Upper lobe of left lung (tissue), 6 donors: ENCODE measurements around the gene SCN4B. TPM values are rescaled to one million over a fixed set of nuclear protein-coding genes. Genes with fewer than 3 reads are reported as not detected.
A peak's percentile ranks its signal among the peaks of the same experiment; 100 is the strongest.

Experiments
- ATAC-seq, 2 donors: fragments of 200-7000 bp; cut with Tn5 transposase; one replicate each; pipeline ENCODE4 v1.9.1; 2022; ENCODE audit warnings: mild to moderate bottlenecking in 2 of 2, moderate library complexity in 2 of 2; ENCODE audit not compliant: low FRiP score in 2 of 2
- DNase-seq, 2 donors: peaks; one replicate each; pipeline ENCODE4 v3.0.0-alpha.2; 2019 to 2020
- H3K27ac ChIP-seq, 4 donors: fragments of 200-600 bp; sonication (generic); one replicate each; pipeline ENCODE4 v1.5.1; 2016 to 2019
- H3K27me3 ChIP-seq, 4 donors: fragments of 200-600 bp; sonication (generic); one replicate each; pipeline ENCODE4 v1.5.1; 2017 to 2019
- H3K36me3 ChIP-seq, 4 donors: fragments of 200-600 bp; sonication (generic); one replicate each; pipeline ENCODE4 v1.5.1; 2016 to 2019
- H3K4me1 ChIP-seq, 4 donors: fragments of 200-600 bp; sonication (generic); one replicate each; pipeline ENCODE4 v1.5.1; 2018 to 2019
- H3K4me3 ChIP-seq, 4 donors: fragments of 200-600 bp; sonication (generic); one replicate each; pipeline ENCODE4 v1.5.1; 2017 to 2019; ENCODE audit warnings: mild to moderate bottlenecking in 2 of 4, moderate library complexity in 1 of 4
- H3K9me3 ChIP-seq, 4 donors: fragments of 200-600 bp; sonication (generic); one replicate each; pipeline ENCODE4 v1.5.1; 2018 to 2019
- EP300 ChIP-seq, 4 donors: sonication (generic); formaldehyde crosslinking; IDR thresholded peaks; one replicate each; pipeline ENCODE4 v1.5.1; 2017; ENCODE audit warnings: antibody characterized with exemption in 4 of 4, control low read depth in 2 of 4
- POLR2A ChIP-seq, 4 donors: fragments of 450-650 bp; IDR thresholded peaks; one replicate each; pipeline ENCODE4 v1.5.1; 2016 to 2017; ENCODE audit warnings: antibody characterized with exemption in 4 of 4, mild to moderate bottlenecking in 2 of 4
- POLR2AphosphoS5 ChIP-seq, 2 donors: sonication (generic); formaldehyde crosslinking; IDR thresholded peaks; one replicate each; pipeline ENCODE4 v1.5.1; 2017; ENCODE audit warnings: antibody characterized with exemption in 2 of 2
- WGBS, 2 donors: methylation state at CpG; one replicate each; pipeline ENCODE4 v1.1.5; 2017 to 2018; 5-methylcytosine and 5-hydroxymethylcytosine counted together
- total RNA-seq, 6 donors: library from RNA; depleted of rRNA in 4 of 6; stranded (reverse); fragments of >200 nt in 4 of 6; gene quantifications; one replicate each; pipeline versions ENCODE4 v1.1.0 to v1.2.1, GENCODE V29; 2016 to 2021
- TF ChIP-seq, protein P1 (sequence below), 6 experiments: fragments of 450-650 bp in 4 of 6; fragments of 200-600 bp in 2 of 6; sonication (generic) in 2 of 6; IDR thresholded peaks; one replicate each; pipeline ENCODE4 v1.5.1; 2016 to 2019; ENCODE audit warnings: antibody characterized with exemption in 6 of 6
- donor health status: DM: no; HTN: no; CAD: no; lungs with moderate emphysema.
- donor health status: DM: no; HTN: yes; CAD: no; lungs with severe emphysema.

Gene SCN4B
- total RNA-seq, 6 donors from 2014 or later = under 0.01 to 5.5 (median 3.3) TPM

DNA sequence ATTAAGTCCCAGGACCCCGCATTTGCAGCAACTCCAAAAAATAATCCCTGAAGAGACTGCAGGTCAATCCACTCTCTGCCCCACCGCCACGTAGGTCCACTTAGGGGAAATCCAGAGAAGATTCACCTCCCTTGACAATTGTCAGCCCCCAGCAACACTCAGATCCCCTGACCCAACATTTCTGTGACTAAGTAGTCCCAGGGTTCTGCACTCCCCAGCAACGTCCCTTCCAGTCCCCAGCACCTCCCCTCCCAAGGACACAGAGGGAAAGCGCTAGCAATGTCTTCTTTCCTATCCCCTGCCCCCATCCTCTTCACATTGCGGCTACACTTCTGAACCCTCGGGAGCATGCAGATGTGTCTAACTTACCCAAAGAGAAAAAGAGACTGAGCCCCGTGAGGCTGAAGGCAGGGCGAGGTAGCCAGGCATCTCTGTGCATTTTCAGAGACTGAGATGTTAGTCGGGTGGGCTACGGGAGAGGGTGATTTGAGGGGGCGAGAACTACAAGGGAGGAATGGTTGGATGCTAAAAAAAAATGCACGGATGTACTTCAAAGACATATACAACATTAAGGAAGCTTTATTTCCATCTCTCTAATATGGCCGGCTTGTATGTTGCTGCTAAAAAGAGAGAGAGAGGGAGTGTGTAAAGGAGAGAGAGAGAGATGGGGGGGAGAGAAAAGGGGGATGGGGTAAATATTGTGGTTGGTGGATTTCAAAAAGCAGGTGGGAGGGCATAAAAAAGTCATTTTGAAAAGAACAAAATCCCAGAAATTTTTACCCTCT, 23.6 kb upstream of the SCN4B start, which contains the start of gene SCN2B:
TSS of gene SCN2B (minus strand) at position 647 of the 785 bp plus-strand sequence. CDS start at position 439, 208 bp downstream.
- no peaks in the 10 kb centered on the region for H3K9me3 ChIP-seq
- H3K36me3 ChIP-seq = no peaks in the 10 kb centered on the region
- no peak for DNase-seq
- WGBS, 2 donors = 28 to 39% methylated on average over 14 of the region's 14 CpGs
- H3K27ac ChIP-seq = peak within 1 kb of the TSS in 2 of 4 donors; percentile 23 to 26
- ATAC-seq = peak in 1 of 2 donors; percentile 43
- H3K4me3 ChIP-seq = peak within 1 kb of the TSS in 3 of 4 donors; percentile 23 to 36 (median 33)
- peaks cover 0 to 2% (median 0%) of the 10 kb centered on the region in 4 donors for H3K27me3 ChIP-seq
- TF ChIP-seq, protein P1, sequence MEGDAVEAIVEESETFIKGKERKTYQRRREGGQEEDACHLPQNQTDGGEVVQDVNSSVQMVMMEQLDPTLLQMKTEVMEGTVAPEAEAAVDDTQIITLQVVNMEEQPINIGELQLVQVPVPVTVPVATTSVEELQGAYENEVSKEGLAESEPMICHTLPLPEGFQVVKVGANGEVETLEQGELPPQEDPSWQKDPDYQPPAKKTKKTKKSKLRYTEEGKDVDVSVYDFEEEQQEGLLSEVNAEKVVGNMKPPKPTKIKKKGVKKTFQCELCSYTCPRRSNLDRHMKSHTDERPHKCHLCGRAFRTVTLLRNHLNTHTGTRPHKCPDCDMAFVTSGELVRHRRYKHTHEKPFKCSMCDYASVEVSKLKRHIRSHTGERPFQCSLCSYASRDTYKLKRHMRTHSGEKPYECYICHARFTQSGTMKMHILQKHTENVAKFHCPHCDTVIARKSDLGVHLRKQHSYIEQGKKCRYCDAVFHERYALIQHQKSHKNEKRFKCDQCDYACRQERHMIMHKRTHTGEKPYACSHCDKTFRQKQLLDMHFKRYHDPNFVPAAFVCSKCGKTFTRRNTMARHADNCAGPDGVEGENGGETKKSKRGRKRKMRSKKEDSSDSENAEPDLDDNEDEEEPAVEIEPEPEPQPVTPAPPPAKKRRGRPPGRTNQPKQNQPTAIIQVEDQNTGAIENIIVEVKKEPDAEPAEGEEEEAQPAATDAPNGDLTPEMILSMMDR (IDR thresholded peaks at IDR 0.05) = no peak
- TF ChIP-seq EP300 (IDR thresholded peaks at IDR 0.05) (no peak), POLR2A (IDR thresholded peaks at IDR 0.05) (no peak), POLR2AphosphoS5 (IDR thresholded peaks at IDR 0.05) (no peak)
- peaks cover 6 to 21% (median 15%) of the 10 kb centered on the region in 4 donors for H3K4me1 ChIP-seq

DNA sequence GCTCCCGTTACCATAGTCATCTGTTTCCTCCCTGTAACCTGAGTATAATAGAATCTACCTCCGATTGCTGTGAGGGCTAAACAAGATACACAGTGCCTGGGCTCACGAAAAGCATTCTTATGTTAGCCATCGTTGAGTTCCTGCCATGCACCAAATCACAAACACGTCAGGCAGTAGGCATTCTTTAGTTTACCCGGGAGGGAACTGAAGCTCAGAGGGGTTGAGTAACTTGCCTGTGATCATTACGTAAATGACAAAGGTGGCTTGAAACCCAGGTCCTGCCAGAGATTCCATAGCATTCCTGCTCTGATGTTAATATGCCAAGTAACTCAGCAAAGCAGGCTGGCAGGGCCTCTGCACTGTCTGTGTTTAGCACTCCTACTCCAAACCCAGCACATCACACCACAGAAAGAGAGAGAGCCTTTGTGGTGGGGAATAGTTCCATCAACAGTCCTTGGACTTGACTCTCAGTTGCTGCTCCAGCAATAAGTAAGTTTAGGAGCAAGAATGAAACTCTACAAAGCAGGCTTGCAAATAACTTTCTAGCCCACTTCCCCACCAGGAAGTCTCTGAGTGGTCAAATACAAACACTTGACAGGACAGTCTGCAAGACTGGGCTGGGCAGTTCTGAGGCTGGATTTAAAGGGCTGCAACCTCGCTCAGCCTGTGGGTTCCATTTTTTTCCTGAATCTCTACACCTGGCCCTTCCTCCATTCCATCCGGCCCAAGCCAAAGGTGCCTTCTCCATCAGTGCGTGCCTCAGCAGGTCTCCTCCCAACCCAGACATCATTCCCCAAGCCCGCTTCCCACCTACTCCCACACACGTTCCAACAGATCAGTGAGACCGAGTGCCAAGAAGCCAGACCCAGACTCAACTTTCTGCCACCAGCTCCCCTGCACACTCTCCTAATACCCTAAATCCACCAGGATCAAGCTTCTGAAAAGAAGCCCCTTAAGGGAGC, 22.7 kb upstream of the SCN4B start:
- H3K4me1 ChIP-seq = peaks cover 6 to 25% (median 16%) of the 10 kb centered on the region in 4 donors
- ATAC-seq (peak in 1 of 2 donors; percentile 41), DNase-seq (no peak)
- peak overlapping the region in 1 of 4 donors; percentile 36 for H3K4me3 ChIP-seq
- peaks cover 0 to 2% (median 0%) of the 10 kb centered on the region in 4 donors for H3K27me3 ChIP-seq
- H3K36me3 ChIP-seq = no peaks in the 10 kb centered on the region
- H3K9me3 ChIP-seq = no peaks in the 10 kb centered on the region
- peak overlapping the region in 2 of 4 donors; percentile 23 to 26 for H3K27ac ChIP-seq
- 37 to 54% methylated on average over 9 to 13 of the region's 13 CpGs for WGBS, 2 donors
- TF ChIP-seq POLR2A (IDR thresholded peaks at IDR 0.05) (no peak), POLR2AphosphoS5 (IDR thresholded peaks at IDR 0.05) (no peak), EP300 (IDR thresholded peaks at IDR 0.05) (no peak)
- TF ChIP-seq, protein P1 (IDR thresholded peaks at IDR 0.05) = no peak

DNA sequence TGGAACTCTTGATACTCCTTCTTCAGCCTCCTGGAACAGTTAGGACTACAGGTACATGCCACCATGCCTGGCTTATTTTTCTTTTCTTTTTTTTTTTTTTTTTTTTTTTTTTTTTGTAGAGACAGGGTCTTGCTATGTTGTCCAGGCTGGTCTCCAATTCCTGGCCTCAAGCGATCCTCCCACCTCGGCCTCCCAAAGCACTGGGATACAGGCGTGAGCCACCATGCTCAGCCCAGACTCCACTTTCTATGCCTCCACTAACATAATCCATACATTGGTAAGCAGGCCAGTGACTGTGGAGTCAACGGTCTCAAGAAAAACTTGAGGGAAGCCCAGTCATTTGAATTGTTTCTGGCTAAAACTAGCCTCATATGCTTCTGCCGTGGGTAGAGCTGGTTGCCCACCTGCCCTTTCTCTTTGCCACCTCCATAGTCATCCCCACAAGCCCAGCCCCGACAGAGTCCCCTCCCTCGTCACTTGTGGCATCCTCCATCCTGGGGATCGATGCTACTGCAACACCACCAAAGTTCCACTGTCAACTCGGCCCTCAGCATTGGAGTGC, 21.5 kb upstream of the SCN4B start:
- H3K9me3 ChIP-seq = no peaks in the 10 kb centered on the region
- ATAC-seq = no peak
- 89 to 90% methylated on average over 9 of the region's 9 CpGs for WGBS, 2 donors
- DNase-seq = no peak
- no peak overlapping the region for H3K27ac ChIP-seq
- H3K4me3 ChIP-seq = no peak overlapping the region
- TF ChIP-seq, protein P1 (IDR thresholded peaks at IDR 0.05) = no peak
- TF ChIP-seq POLR2AphosphoS5 (IDR thresholded peaks at IDR 0.05) (no peak), EP300 (IDR thresholded peaks at IDR 0.05) (no peak), POLR2A (IDR thresholded peaks at IDR 0.05) (no peak)
- H3K36me3 ChIP-seq = no peaks in the 10 kb centered on the region
- peaks cover 0 to 2% (median 0%) of the 10 kb centered on the region in 4 donors for H3K27me3 ChIP-seq
- H3K4me1 ChIP-seq = peaks cover 6 to 25% (median 14%) of the 10 kb centered on the region in 4 donors

DNA sequence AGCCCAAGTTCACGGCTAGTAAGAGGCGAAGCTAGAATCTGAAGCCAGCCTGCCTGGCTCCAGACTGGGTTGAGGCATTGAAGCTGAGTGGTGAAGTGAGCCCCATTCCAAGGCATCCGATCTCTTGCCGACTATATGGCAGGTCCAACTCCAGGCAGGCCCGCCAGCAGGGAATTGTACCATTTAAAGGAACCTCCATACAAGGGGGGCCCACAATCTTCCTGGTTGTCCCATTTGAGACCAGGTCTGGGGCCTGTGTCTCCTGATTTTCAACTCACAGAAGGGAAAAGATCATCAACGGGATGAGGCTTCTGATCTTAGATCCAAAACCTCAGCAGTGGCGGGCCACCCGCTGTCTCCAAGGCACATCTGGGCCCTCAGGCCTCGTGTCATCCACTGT, 19.7 kb upstream of the SCN4B start:
- no peaks in the 10 kb centered on the region for H3K36me3 ChIP-seq
- no peak for ATAC-seq
- TF ChIP-seq, protein P1 (IDR thresholded peaks at IDR 0.05) = no peak
- TF ChIP-seq POLR2A (IDR thresholded peaks at IDR 0.05) = no peak
- no peak for TF ChIP-seq EP300 (IDR thresholded peaks at IDR 0.05)
- no peak for TF ChIP-seq POLR2AphosphoS5 (IDR thresholded peaks at IDR 0.05)
- no peak for DNase-seq
- H3K27me3 ChIP-seq = peaks cover 0 to 2% (median 0%) of the 10 kb centered on the region in 4 donors
- H3K4me1 ChIP-seq = peaks cover 6 to 25% (median 14%) of the 10 kb centered on the region in 4 donors
- H3K4me3 ChIP-seq = no peak overlapping the region
- no peaks in the 10 kb centered on the region for H3K9me3 ChIP-seq
- WGBS, 2 donors = 86 to 94% methylated on average over 6 to 9 of the region's 9 CpGs
- H3K27ac ChIP-seq = no peak overlapping the region
